GM10266 (cell line): Measurements from ENCODE around the gene RNF182.

ENCODE experiments used
- DNase-seq: peaks from one replicate; pipeline ENCODE4 v3.0.0; 2012; ENCODE audit errors: extremely low spot score
- CTCF ChIP-seq: IDR thresholded peaks from 2 replicates; pipeline ENCODE4 v1.5.1; 2012; ENCODE audit warnings: mild to moderate bottlenecking, low read depth; ENCODE audit not compliant: control insufficient read depth, insufficient read depth; ENCODE audit errors: missing control alignments

RNF182 gene

DNA sequence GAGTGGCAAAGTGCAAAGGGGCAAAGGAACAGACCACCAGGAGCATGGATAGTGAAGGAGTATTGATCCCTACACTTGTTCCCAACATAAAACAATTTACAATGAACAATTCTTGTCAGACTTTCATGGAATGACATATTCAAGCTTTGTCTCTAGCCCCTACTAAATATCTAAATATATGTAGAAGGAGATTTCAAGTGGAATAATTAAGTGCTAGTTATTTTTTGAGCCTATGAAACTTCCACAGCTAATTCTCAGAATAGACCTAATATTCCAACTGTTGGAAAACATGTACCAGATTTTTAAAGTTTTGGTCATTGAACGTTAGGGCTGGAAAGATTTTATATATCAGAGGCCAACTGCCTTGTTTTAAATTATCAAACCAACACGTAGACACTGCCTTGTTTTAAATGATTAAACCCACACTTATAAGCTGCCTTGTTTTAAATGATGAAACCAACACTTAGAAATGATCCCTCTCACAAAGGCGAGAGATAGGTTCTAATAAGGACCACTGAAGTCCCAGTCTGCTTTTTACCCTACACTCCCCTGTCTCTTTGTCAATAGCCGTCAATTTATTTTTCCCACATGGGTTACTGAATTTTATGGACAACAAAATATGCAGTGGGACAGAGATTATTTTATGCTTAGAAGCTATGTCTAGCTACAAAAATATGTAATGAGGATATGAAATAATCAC lies 62.1 kb downstream of the RNF182 start:
- TF ChIP-seq CTCF = no peak

DNA sequence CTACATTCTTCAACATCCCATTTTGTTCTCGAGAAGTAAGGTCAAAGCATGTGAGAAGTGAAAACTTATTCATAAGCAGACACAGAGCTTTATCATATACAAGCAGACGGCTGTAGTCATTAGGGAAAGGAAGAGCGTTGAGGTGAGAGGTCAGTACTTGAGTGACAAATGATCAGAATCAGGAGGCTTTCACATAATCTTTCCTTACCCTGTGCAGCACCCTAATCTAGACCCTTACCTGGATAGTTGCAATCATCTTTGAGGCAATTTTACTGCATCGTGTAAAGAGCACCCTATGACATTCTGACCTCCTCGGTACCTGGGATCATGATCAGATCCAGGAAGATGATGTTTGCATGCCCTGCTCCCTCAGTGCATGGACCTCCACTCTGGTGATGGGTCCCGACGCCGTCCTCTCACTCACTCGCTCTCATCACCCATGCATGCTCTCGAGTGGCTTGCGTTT lies 62.7 kb downstream of the RNF182 start:
- no peak for TF ChIP-seq CTCF
- no peak for DNase-seq

More for the DNA sequence above, 62.1 kb downstream of the RNF182 start:
- no peak for DNase-seq

DNA sequence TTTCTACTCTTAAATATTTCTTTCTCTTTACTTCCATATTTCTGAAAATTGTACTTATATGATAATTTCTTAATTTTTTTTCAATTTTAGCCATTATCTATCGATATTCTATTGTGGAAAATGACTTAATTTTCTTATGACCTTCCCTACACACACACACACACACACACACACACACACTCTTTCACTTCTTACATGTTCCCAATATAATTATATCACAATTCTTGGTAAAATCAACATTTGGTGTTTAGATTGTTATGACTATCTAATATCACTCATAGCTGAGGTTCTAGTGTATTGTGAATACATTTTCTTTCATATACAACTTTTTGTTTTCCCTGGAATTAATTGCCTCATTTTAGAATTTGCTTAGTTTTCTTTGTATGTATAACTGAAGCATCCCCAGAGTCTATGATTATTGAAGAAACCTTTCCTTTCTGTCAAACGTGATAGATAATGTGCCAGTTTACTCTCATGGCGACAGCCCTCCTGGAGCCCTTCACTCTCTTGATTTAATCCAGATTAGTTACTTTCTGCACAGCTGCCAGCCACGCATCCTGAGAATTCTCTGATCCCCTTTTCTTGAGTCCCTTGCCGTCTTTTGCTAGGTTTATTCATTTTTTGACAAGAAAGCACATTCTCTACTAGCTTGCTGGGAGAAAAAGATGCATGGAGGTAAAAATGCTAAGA lies 63.4 kb downstream of the RNF182 start:
- no peak for DNase-seq
- TF ChIP-seq CTCF = no peak

GRCh38 chr6:13988908-13989307 lies 64.2 kb downstream of the RNF182 start:
- DNase-seq = no peak
- no peak for TF ChIP-seq CTCF

GRCh38 chr6:13989496-13990144 lies 64.9 kb downstream of the RNF182 start:
- DNase-seq = no peak
- TF ChIP-seq CTCF = no peak

GRCh38 chr6:13990796-13991195 lies 66.0 kb downstream of the RNF182 start:
- no peak for DNase-seq
- no peak for TF ChIP-seq CTCF
